ENCODE results near the gene PTAR1. TPM values are rescaled to one million over a fixed set of nuclear protein-coding genes. Genes with fewer than 3 reads are reported as not detected.
A peak's percentile ranks its signal among the peaks of the same experiment; 100 is the strongest.

The PTAR1 gene
- total RNA-seq, 1 experiment from 2014 or later, result 32.2 TPM

GRCh38 chr9:69673311-69673640 is 86.5 kb downstream of the PTAR1 start:
- no peak for ATAC-seq
- Histone ChIP-seq H3K9ac (ENCODE audit: low read length) (peak overlapping the region; percentile 37), H3K4me3 (replicated peaks in 1 of 2; ENCODE audit: low read depth in 1 of 2, low read length in 2 of 2) (peak overlapping the region; percentile 47 to 55)

GRCh38 chr9:69672596-69673310 is 87.1 kb downstream of the PTAR1 start:
- RAD21 ChIA-PET (ENCODE audit: low non-redundant PET in 1 of 2, low total read pairs in 2 of 2, uncharacterized antibody in 2 of 2, unreplicated experiment in 2 of 2), result interaction anchor here in 1 of 2 experiments (1.4 to 1.9 kb wide), 2 partner anchors 247 to 259 kb away, joined by 3 to 5 read pairs; no protein-coding TSS in a partner anchor
- Histone ChIP-seq H3K27ac (ENCODE audit: low read depth, low read length) (peak overlapping the region; percentile 1; the same call in 1 of the 2 replicates), H3K79me2 (ENCODE audit: insufficient read depth, low read length) (no peaks in the 10 kb centered on the region), H4K20me1 (ENCODE audit: insufficient read depth) (no peaks in the 10 kb centered on the region), H3K36me3 (ENCODE audit: control insufficient read depth in 1 of 2, insufficient read depth in 2 of 2, low read length in 2 of 2) (no peaks in the 10 kb centered on the region), H3K27me3 (ENCODE audit: insufficient read depth, low read length) (peaks cover 6% of the 10 kb centered on the region; the same call in 1 of the 2 replicates), H3K4me1 (ENCODE audit: control insufficient read depth in 1 of 2, insufficient read depth in 2 of 2, low read length in 2 of 2) (peaks cover 3 to 14% of the 10 kb centered on the region in 2 experiments; a peak in 3 of 4 replicates), H2AFZ (ENCODE audit: low read depth, low read length, poor library complexity, severe bottlenecking) (peak overlapping the region; percentile 95), H3K4me3 (replicated peaks in 1 of 2; ENCODE audit: low read depth in 1 of 2, low read length in 2 of 2) (peak overlapping the region; percentile 47 to 55), H3K4me2 (ENCODE audit: low read length) (peak overlapping the region; percentile 90), H3K9me3 (ENCODE audit: control insufficient read depth in 1 of 2, insufficient read depth in 1 of 2, low read depth in 1 of 2, low read length in 2 of 2) (no peaks in the 10 kb centered on the region), H3K9me2 (ENCODE audit: insufficient read depth) (no peaks in the 10 kb centered on the region), H3K9ac (ENCODE audit: low read length) (peak overlapping the region; percentile 37)
- CTCF ChIA-PET, result interaction anchor here (0.6 to 3.0 kb wide), 19 partner anchors 10 to 557 kb away, joined by 3 to 12 read pairs (median 4); no protein-coding TSS in a partner anchor
- intact Hi-C loops (cut with micrococcal nuclease), result loop anchor here (1.0 to 5.0 kb wide), 5 partner anchors 85 to 260 kb away; no protein-coding TSS in a partner anchor
- no TSS peak for BruUV-seq (replicated peaks)
- DNase-seq (ENCODE audit: low read depth, low spot score), result peak; percentile 77
- ATAC-seq, result peak; percentile 93
- POLR2A ChIA-PET, result no interaction called here
- TF ChIP-seq EZH2phosphoT487 (IDR thresholded peaks at IDR 0.05; ENCODE audit: borderline replicate concordance), result no peak
- TF ChIP-seq MAX (IDR thresholded peaks at IDR 0.05), result peak; percentile 69; the same call in 1 of the 2 replicates
- no peak for TF ChIP-seq SRF (IDR thresholded peaks at IDR 0.05; ENCODE audit: low read depth)
- peak; percentile 67 to 85 (median 76) for TF ChIP-seq CTCF (IDR thresholded peaks at IDR 0.05 in 2 of 3, conservative IDR thresholded peaks at IDR 0.05 in 1 of 3; ENCODE audit: borderline replicate concordance in 1 of 3, insufficient read depth in 1 of 3, low read depth in 2 of 3, low read length in 2 of 3)
- peak; percentile 54; the same call in 1 of the 2 replicates for TF ChIP-seq CBX3 (IDR thresholded peaks at IDR 0.05; ENCODE audit: low read depth)
- no peak for TF ChIP-seq REST (IDR thresholded peaks at IDR 0.05; ENCODE audit: low read depth)
- TF ChIP-seq ATF3 (IDR thresholded peaks at IDR 0.05), result no peak
- TF ChIP-seq POLR2AphosphoS5 (IDR thresholded peaks at IDR 0.05; ENCODE audit: low read depth, low read length), result peak; percentile 15; the same call in 1 of the 2 replicates
- TF ChIP-seq ZFX (IDR thresholded peaks at IDR 0.05), result peak; percentile 47; the same call in 1 of the 2 replicates
- peak; percentile 60 for TF ChIP-seq YY1 (IDR thresholded peaks at IDR 0.05; ENCODE audit: extremely low read depth, insufficient replicate concordance, low read depth, low read length)

More at GRCh38 chr9:69673311-69673640, 86.5 kb downstream of the PTAR1 start:
- peaks cover 6% of the 10 kb centered on the region; the same call in 1 of the 2 replicates for H3K27me3 ChIP-seq (ENCODE audit: insufficient read depth, low read length)
- H3K79me2 ChIP-seq (ENCODE audit: insufficient read depth, low read length), result no peaks in the 10 kb centered on the region
- no peaks in the 10 kb centered on the region for H3K9me2 ChIP-seq (ENCODE audit: insufficient read depth)
- POLR2A ChIA-PET, result no interaction called here
- H3K36me3 ChIP-seq (ENCODE audit: control insufficient read depth in 1 of 2, insufficient read depth in 2 of 2, low read length in 2 of 2), result no peaks in the 10 kb centered on the region
- no TSS peak for BruUV-seq (replicated peaks)
- H3K4me2 ChIP-seq (ENCODE audit: low read length), result peak overlapping the region; percentile 90
- no peak overlapping the region; the same call in 1 of the 2 replicates for H3K27ac ChIP-seq (ENCODE audit: low read depth, low read length)
- CTCF ChIA-PET, result interaction anchor here (0.6 to 3.0 kb wide), 17 partner anchors 11 to 556 kb away, joined by 3 to 12 read pairs (median 4); no protein-coding TSS in a partner anchor
- intact Hi-C loops (cut with micrococcal nuclease), result loop anchor here (5.0 kb wide), 4 partner anchors 84 to 259 kb away; no protein-coding TSS in a partner anchor
- no peaks in the 10 kb centered on the region for H4K20me1 ChIP-seq (ENCODE audit: insufficient read depth)
- no peaks in the 10 kb centered on the region for H3K9me3 ChIP-seq (ENCODE audit: control insufficient read depth in 1 of 2, insufficient read depth in 1 of 2, low read depth in 1 of 2, low read length in 2 of 2)
- no peak for DNase-seq (ENCODE audit: low read depth, low spot score)
- H3K4me1 ChIP-seq (ENCODE audit: control insufficient read depth in 1 of 2, insufficient read depth in 2 of 2, low read length in 2 of 2), result peaks cover 3 to 14% of the 10 kb centered on the region in 2 experiments; a peak in 3 of 4 replicates
- RAD21 ChIA-PET (ENCODE audit: low non-redundant PET in 1 of 2, low total read pairs in 2 of 2, uncharacterized antibody in 2 of 2, unreplicated experiment in 2 of 2), result interaction anchor here in 1 of 2 experiments (1.4 to 1.9 kb wide), 2 partner anchors 246 to 258 kb away, joined by 3 to 5 read pairs; no protein-coding TSS in a partner anchor
- TF ChIP-seq CBX3 (IDR thresholded peaks at IDR 0.05; ENCODE audit: low read depth) (no peak), FOSL1 (IDR thresholded peaks at IDR 0.05; ENCODE audit: low read depth) (no peak), SRF (IDR thresholded peaks at IDR 0.05; ENCODE audit: low read depth) (no peak)
- peak overlapping the region; percentile 95 for H2AFZ ChIP-seq (ENCODE audit: low read depth, low read length, poor library complexity, severe bottlenecking)
